HCT116 (cell line): ENCODE data around the gene SNCAIP. TPM values are rescaled to one million over a fixed set of nuclear protein-coding genes. Genes with fewer than 3 reads are reported as not detected.

Experiments
- ATAC-seq: fragments of 200-7000 bp; cut with Tn5 transposase; 2 replicates; pipeline ENCODE4 v1.9.1; 2020; ENCODE audit warnings: mild to moderate bottlenecking, moderate library complexity
- BruUV-seq: library from RNA; stranded (reverse); fragments of 400-500 nt; replicated peaks from 2 replicates; lab custom pipeline; 2021; lab: Mats Ljungman, UMichigan
- CTCF ChIA-PET: fragments of 300-600 bp; sonication (Branson Sonifier 250); formaldehyde crosslinking; loops from one replicate; lab custom pipeline; 2021; ENCODE audit warnings: antibody characterized with exemption; lab: Charles Lee
- POLR2A ChIA-PET: fragments of 300-600, 350-600 bp; sonication (Branson Sonifier 250); formaldehyde crosslinking; loops from one replicate; lab custom pipeline; 2021; ENCODE audit warnings: antibody characterized with exemption; lab: Charles Lee
- RAD21 ChIA-PET, 2 experiments: fragments of 300-600 bp; sonication (Branson Sonifier 250); formaldehyde crosslinking; loops; one replicate each; lab custom pipeline; 2023; ENCODE audit warnings: low total read pairs in 2 of 2; ENCODE audit not compliant: uncharacterized antibody in 2 of 2, unreplicated experiment in 2 of 2, low non-redundant PET in 1 of 2; lab: Charles Lee
- DNase-seq: peaks from one replicate; pipeline ENCODE4 v3.0.0-alpha.2; 2010; ENCODE audit warnings: low read depth, low spot score
- H2AFZ ChIP-seq: fragments of 200-600 bp; shearing (Covaris generic), sonication (generic); 2 replicates; pipeline ENCODE4 v1.6.1; 2017; ENCODE audit warnings: low read depth, mixed run types, mixed read lengths, antibody characterized with exemption, low read length; ENCODE audit not compliant: poor library complexity, severe bottlenecking
- H3K27ac ChIP-seq: 2 replicates; pipeline ENCODE4 v1.5.1; 2012; ENCODE audit warnings: low read depth, low read length
- H3K27me3 ChIP-seq: fragments of 200-600 bp; sonication (generic); 2 replicates; pipeline ENCODE4 v1.6.1; 2016; ENCODE audit warnings: mixed run types, low read length, mixed read lengths; ENCODE audit not compliant: insufficient read depth
- H3K36me3 ChIP-seq, 2 experiments: fragments of 200-500 bp in 1 of 2; fragments of 200-600 bp in 1 of 2; sonication (Bioruptor generic) in 1 of 2; sonication (generic) in 1 of 2; 2 replicates each; pipeline versions ENCODE4 v1.5.1 to v1.6.1; 2014 to 2016; ENCODE audit warnings: low read length in 2 of 2, inconsistent platforms in 1 of 2, mixed read lengths in 1 of 2, mixed run types in 1 of 2; ENCODE audit not compliant: insufficient read depth in 2 of 2, control insufficient read depth in 1 of 2
- H3K4me1 ChIP-seq, 2 experiments: fragments of 200-600 bp in 1 of 2; sonication (generic) in 1 of 2; 2 replicates each; pipeline versions ENCODE4 v1.5.1 to v1.6.1; 2012 to 2017; ENCODE audit warnings: low read length in 2 of 2, inconsistent platforms in 1 of 2, mild to moderate bottlenecking in 1 of 2, mixed read lengths in 1 of 2, mixed run types in 1 of 2, moderate library complexity in 1 of 2; ENCODE audit not compliant: insufficient read depth in 2 of 2, control insufficient read depth in 1 of 2
- H3K4me2 ChIP-seq: fragments of 200-600 bp; sonication (generic); 2 replicates; pipeline ENCODE4 v1.6.1; 2017; ENCODE audit warnings: mixed run types, low read length, mixed read lengths
- H3K4me3 ChIP-seq, 2 experiments: fragments of 200-600 bp in 1 of 2; sonication (generic) in 1 of 2; replicated peaks in 1 of 2; 2 replicates each; pipeline ENCODE4 v1.5.1; 2011 to 2016; ENCODE audit warnings: low read length in 2 of 2, control low read depth in 1 of 2, low read depth in 1 of 2, mild to moderate bottlenecking in 1 of 2, mixed read lengths in 1 of 2, mixed run types in 1 of 2
- H3K79me2 ChIP-seq: fragments of 200-600 bp; sonication (generic); 2 replicates; pipeline ENCODE4 v1.6.1; 2017; ENCODE audit warnings: mild to moderate bottlenecking, mixed run types, low read length, moderate library complexity, mixed read lengths; ENCODE audit not compliant: insufficient read depth
- H3K9ac ChIP-seq: fragments of 200-600 bp; sonication (generic); 2 replicates; pipeline ENCODE4 v1.6.1; 2016; ENCODE audit warnings: low read length, mixed read lengths
- H3K9me2 ChIP-seq: fragments of 200-600 bp; sonication (generic), shearing (Covaris generic); 2 replicates; pipeline ENCODE4 v1.6.1; 2017; ENCODE audit warnings: mixed run types, mild to moderate bottlenecking, moderate library complexity; ENCODE audit not compliant: insufficient read depth
- H3K9me3 ChIP-seq, 2 experiments: fragments of 200-500 bp in 1 of 2; fragments of 200-600 bp in 1 of 2; sonication (Bioruptor generic) in 1 of 2; sonication (generic) in 1 of 2; 2 replicates each; pipeline ENCODE4 v1.6.1; 2014 to 2017; ENCODE audit warnings: low read length in 2 of 2, mixed read lengths in 2 of 2, inconsistent platforms in 1 of 2, low read depth in 1 of 2, mild to moderate bottlenecking in 1 of 2, mixed run types in 1 of 2, moderate library complexity in 1 of 2; ENCODE audit not compliant: control insufficient read depth in 1 of 2, insufficient read depth in 1 of 2
- H4K20me1 ChIP-seq: fragments of 200-600 bp; sonication (generic), shearing (Covaris generic); 2 replicates; pipeline ENCODE4 v1.6.1; 2017; ENCODE audit warnings: mixed run types, mild to moderate bottlenecking, moderate library complexity; ENCODE audit not compliant: insufficient read depth
- CBX3 ChIP-seq: IDR thresholded peaks from 2 replicates; pipeline ENCODE4 v1.6.1; 2012; ENCODE audit warnings: low read depth
- EGR1 ChIP-seq: IDR thresholded peaks from 2 replicates; pipeline ENCODE4 v1.6.1; 2012; ENCODE audit warnings: low read depth
- EZH2 ChIP-seq: fragments of 200-600 bp; sonication (generic); IDR thresholded peaks from 2 replicates; pipeline ENCODE4 v1.6.1; 2017; ENCODE audit warnings: antibody characterized with exemption, mixed run types
- EZH2phosphoT487 ChIP-seq: fragments of 200-600 bp; IDR thresholded peaks from 2 replicates; pipeline ENCODE4 v1.6.1; 2018; ENCODE audit warnings: antibody characterized with exemption, borderline replicate concordance
- JUND ChIP-seq: IDR thresholded peaks from 2 replicates; pipeline ENCODE4 v1.6.1; 2012
- POLR2A ChIP-seq: IDR thresholded peaks from 2 replicates; pipeline ENCODE4 v1.7.0; 2011; ENCODE audit warnings: borderline replicate concordance; ENCODE audit not compliant: insufficient read depth, insufficient read length; ENCODE audit errors: extremely low read depth
- RAD21 ChIP-seq: IDR thresholded peaks from 2 replicates; pipeline ENCODE4 v1.6.1; 2012; ENCODE audit warnings: low read depth, mild to moderate bottlenecking
- SIN3A ChIP-seq: IDR thresholded peaks from 2 replicates; pipeline ENCODE4 v1.6.1; 2012; ENCODE audit warnings: low read depth
- SP1 ChIP-seq: IDR thresholded peaks from 2 replicates; pipeline ENCODE4 v1.6.1; 2012; ENCODE audit warnings: low read depth
- SRF ChIP-seq: IDR thresholded peaks from 2 replicates; pipeline ENCODE4 v1.6.1; 2012; ENCODE audit warnings: low read depth
- ZBTB33 ChIP-seq: IDR thresholded peaks from 2 replicates; pipeline ENCODE4 v1.6.1; 2011; ENCODE audit warnings: mild to moderate bottlenecking, low read length, moderate library complexity; ENCODE audit not compliant: insufficient replicate concordance; ENCODE audit errors: extremely low read depth
- ZFX ChIP-seq: fragments of 450-650 bp; IDR thresholded peaks from 2 replicates; pipeline ENCODE4 v1.6.1; 2017
- intact Hi-C: fragments of 100-400 bp; cut with micrococcal nuclease; formaldehyde crosslinking; loops from 2 replicates; pipeline ENCODE4 v1.10.0; 2022
- total RNA-seq: library from RNA; stranded (reverse); gene quantifications from one replicate; pipeline ENCODE4 v1.2.1, GENCODE V29; 2021; ENCODE audit not compliant: unreplicated experiment
- TF ChIP-seq, protein P1 (sequence below): IDR thresholded peaks from 2 replicates; pipeline ENCODE4 v1.6.1; 2012
- TF ChIP-seq, protein P2 (sequence below), 3 experiments: fragments of 200-600 bp in 1 of 3; sonication (generic) in 1 of 3; IDR thresholded peaks in 2 of 3; conservative IDR thresholded peaks in 1 of 3; 2 replicates each; pipeline ENCODE4 v1.5.1; 2012 to 2017; ENCODE audit warnings: low read depth in 2 of 3, low read length in 2 of 3, antibody characterized with exemption in 1 of 3, borderline replicate concordance in 1 of 3, control low read depth in 1 of 3, mild to moderate bottlenecking in 1 of 3, mixed read lengths in 1 of 3, mixed run types in 1 of 3, moderate library complexity in 1 of 3; ENCODE audit not compliant: insufficient read depth in 1 of 3

Gene SNCAIP
- total RNA-seq, 1 experiment from 2014 or later: not detected

DNA sequence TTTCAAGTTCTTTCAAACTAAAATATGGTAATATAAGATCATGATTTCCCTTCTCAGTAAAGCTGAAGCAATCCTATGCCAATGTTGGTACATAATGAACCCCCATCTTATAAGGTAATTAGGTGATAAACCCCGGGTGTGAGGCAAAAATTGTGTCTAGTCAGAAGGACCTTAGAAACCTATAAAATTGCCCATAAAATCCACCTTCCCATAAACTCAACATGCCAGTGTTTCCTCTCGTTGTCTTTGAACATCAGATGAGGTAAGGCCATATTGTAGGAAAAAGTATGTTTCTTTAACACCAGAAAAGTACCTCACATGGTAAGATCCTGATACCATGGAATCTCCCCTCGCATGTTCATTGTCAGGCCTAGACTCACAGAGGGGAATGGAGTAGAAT, 43.3 kb downstream of the SNCAIP start:
- DNase-seq: no peak
- Histone ChIP-seq H3K9ac (no peak overlapping the region), H4K20me1 (no peaks in the 10 kb centered on the region), H3K79me2 (no peaks in the 10 kb centered on the region), H3K27me3 (no peaks in the 10 kb centered on the region), H3K36me3 (no peaks in the 10 kb centered on the region), H3K27ac (no peak overlapping the region), H3K4me2 (no peak overlapping the region), H3K9me3 (no peaks in the 10 kb centered on the region), H2AFZ (no peak overlapping the region), H3K4me1 (no peaks in the 10 kb centered on the region), H3K9me2 (no peaks in the 10 kb centered on the region), H3K4me3 (no peak overlapping the region)
- POLR2A ChIA-PET: no interaction called here
- intact Hi-C loops: no loop called here
- TF ChIP-seq, protein P1, sequence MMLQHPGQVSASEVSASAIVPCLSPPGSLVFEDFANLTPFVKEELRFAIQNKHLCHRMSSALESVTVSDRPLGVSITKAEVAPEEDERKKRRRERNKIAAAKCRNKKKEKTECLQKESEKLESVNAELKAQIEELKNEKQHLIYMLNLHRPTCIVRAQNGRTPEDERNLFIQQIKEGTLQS: no peak
- TF ChIP-seq, protein P2, sequence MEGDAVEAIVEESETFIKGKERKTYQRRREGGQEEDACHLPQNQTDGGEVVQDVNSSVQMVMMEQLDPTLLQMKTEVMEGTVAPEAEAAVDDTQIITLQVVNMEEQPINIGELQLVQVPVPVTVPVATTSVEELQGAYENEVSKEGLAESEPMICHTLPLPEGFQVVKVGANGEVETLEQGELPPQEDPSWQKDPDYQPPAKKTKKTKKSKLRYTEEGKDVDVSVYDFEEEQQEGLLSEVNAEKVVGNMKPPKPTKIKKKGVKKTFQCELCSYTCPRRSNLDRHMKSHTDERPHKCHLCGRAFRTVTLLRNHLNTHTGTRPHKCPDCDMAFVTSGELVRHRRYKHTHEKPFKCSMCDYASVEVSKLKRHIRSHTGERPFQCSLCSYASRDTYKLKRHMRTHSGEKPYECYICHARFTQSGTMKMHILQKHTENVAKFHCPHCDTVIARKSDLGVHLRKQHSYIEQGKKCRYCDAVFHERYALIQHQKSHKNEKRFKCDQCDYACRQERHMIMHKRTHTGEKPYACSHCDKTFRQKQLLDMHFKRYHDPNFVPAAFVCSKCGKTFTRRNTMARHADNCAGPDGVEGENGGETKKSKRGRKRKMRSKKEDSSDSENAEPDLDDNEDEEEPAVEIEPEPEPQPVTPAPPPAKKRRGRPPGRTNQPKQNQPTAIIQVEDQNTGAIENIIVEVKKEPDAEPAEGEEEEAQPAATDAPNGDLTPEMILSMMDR (IDR thresholded peaks at IDR 0.05 in 2 of 3, conservative IDR thresholded peaks at IDR 0.05 in 1 of 3; ENCODE audit: borderline replicate concordance in 1 of 3, insufficient read depth in 1 of 3, low read depth in 2 of 3, low read length in 2 of 3): no peak
- TF ChIP-seq EZH2 (no peak), EZH2phosphoT487 (no peak)
- RAD21 ChIA-PET: no interaction called here
- CTCF ChIA-PET: no interaction called here
- no peak for ATAC-seq
- no TSS peak for BruUV-seq

GRCh38 chr5:122356855-122357254, 44.8 kb downstream of the SNCAIP start:
- H3K9me2 ChIP-seq: no peaks in the 10 kb centered on the region
- H3K9ac ChIP-seq: no peak overlapping the region
- ChIA-PET POLR2A (no interaction called here), RAD21 (no interaction called here), CTCF (no interaction called here)
- no peaks in the 10 kb centered on the region for H3K4me1 ChIP-seq
- H3K9me3 ChIP-seq: no peaks in the 10 kb centered on the region
- BruUV-seq: no TSS peak
- H2AFZ ChIP-seq: no peak overlapping the region
- no peaks in the 10 kb centered on the region for H4K20me1 ChIP-seq
- H3K27me3 ChIP-seq: no peaks in the 10 kb centered on the region
- no peak for DNase-seq
- TF ChIP-seq EZH2phosphoT487 (no peak), ZBTB33 (no peak), ZFX (no peak), POLR2A (no peak), JUND (no peak), CBX3 (no peak), SP1 (no peak), SIN3A (no peak), EZH2 (no peak), SRF (no peak), EGR1 (no peak), RAD21 (no peak)
- ATAC-seq: no peak
- no peaks in the 10 kb centered on the region for H3K79me2 ChIP-seq
- no peak overlapping the region for H3K4me3 ChIP-seq
- no peaks in the 10 kb centered on the region for H3K36me3 ChIP-seq
- intact Hi-C loops: no loop called here
- H3K27ac ChIP-seq: no peak overlapping the region
- no peak overlapping the region for H3K4me2 ChIP-seq
